NCI-H1417 treated with DMSO at 0.1 percent for 48 hours (cell line): ENCODE data around the gene PARD6B.
"Not testable (repeated sequence)": the region's sequence is repeated elsewhere in the genome, so short reads cannot be mapped to it uniquely, and the experiment has no call there.

ENCODE experiments used
- DNase-seq: peaks from one replicate; lab custom pipeline; 2025; lab: John Stamatoyannopoulos, UW

Gene PARD6B

GRCh38 chr20:50731055-50731929 lies at the start of gene PARD6B:
TSS of gene PARD6B (plus strand) at chr20:50731580. CDS start at chr20:50731787, 207 bp downstream.
- DNase-seq, result peak; percentile 99

GRCh38 chr20:50682065-50682464 lies 49.3 kb upstream of the PARD6B start:
- no peak for DNase-seq

- no peak for DNase-seq
Measured at GRCh38 chr20:50682947-50683530, 48.3 kb upstream of the PARD6B start.

GRCh38 chr20:50683570-50683969 lies 47.8 kb upstream of the PARD6B start:
- DNase-seq, result no peak

GRCh38 chr20:50686821-50687220 lies 44.6 kb upstream of the PARD6B start:
- no peak for DNase-seq

GRCh38 chr20:50688256-50688975 lies 43.0 kb upstream of the PARD6B start:
- DNase-seq, result no peak

- DNase-seq, result no peak
Measured at GRCh38 chr20:50689864-50690649, 41.3 kb upstream of the PARD6B start.

- DNase-seq, result no peak
Measured at GRCh38 chr20:50690650-50691572, 40.5 kb upstream of the PARD6B start, which contains the start of gene RIPOR3. TSS of gene RIPOR3 (minus strand) at chr20:50691542. CDS start at chr20:50691128, 414 bp downstream.

- DNase-seq, result no peak
Measured at GRCh38 chr20:50691573-50692551, 39.5 kb upstream of the PARD6B start.

- DNase-seq, result no peak
Measured at GRCh38 chr20:50692552-50692933, 38.8 kb upstream of the PARD6B start.

GRCh38 chr20:50693001-50693400 lies 38.4 kb upstream of the PARD6B start:
- no peak for DNase-seq

- no peak for DNase-seq
Measured at GRCh38 chr20:50694379-50695134, 36.8 kb upstream of the PARD6B start.

- DNase-seq, result no peak
Measured at GRCh38 chr20:50695135-50695872, 36.1 kb upstream of the PARD6B start.

- DNase-seq, result not testable (repeated sequence)
Measured at GRCh38 chr20:50698255-50698654, 33.1 kb upstream of the PARD6B start.

GRCh38 chr20:50699688-50700087 lies 31.7 kb upstream of the PARD6B start:
- DNase-seq, result no peak

- DNase-seq, result no peak
Measured at GRCh38 chr20:50701041-50701963, 30.1 kb upstream of the PARD6B start.
